Measurements from ENCODE around the gene FAM111B. TPM values are rescaled to one million over a fixed set of nuclear protein-coding genes. Genes with fewer than 3 reads are reported as not detected.

The FAM111B gene
- total RNA-seq, 1 donor from 2014 or later = 1.2 TPM

GRCh38 chr11:59112494-59112893, 5.5 kb downstream of the FAM111B start:
- H3K4me1 ChIP-seq = peaks cover 3% of the 10 kb centered on the region
- H3K9me3 ChIP-seq = no peaks in the 10 kb centered on the region
- intact Hi-C loops (cut with DNase I) = no loop called here
- TF ChIP-seq POLR2A (IDR thresholded peaks at IDR 0.05) = no peak
- TF ChIP-seq POLR2AphosphoS5 (IDR thresholded peaks at IDR 0.05; ENCODE audit: insufficient read depth in 1 of 2, low read depth in 1 of 2) = no peak
- TF ChIP-seq, protein P1, sequence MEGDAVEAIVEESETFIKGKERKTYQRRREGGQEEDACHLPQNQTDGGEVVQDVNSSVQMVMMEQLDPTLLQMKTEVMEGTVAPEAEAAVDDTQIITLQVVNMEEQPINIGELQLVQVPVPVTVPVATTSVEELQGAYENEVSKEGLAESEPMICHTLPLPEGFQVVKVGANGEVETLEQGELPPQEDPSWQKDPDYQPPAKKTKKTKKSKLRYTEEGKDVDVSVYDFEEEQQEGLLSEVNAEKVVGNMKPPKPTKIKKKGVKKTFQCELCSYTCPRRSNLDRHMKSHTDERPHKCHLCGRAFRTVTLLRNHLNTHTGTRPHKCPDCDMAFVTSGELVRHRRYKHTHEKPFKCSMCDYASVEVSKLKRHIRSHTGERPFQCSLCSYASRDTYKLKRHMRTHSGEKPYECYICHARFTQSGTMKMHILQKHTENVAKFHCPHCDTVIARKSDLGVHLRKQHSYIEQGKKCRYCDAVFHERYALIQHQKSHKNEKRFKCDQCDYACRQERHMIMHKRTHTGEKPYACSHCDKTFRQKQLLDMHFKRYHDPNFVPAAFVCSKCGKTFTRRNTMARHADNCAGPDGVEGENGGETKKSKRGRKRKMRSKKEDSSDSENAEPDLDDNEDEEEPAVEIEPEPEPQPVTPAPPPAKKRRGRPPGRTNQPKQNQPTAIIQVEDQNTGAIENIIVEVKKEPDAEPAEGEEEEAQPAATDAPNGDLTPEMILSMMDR (IDR thresholded peaks at IDR 0.05) = no peak
- H3K36me3 ChIP-seq = no peaks in the 10 kb centered on the region
- no peak for DNase-seq (ENCODE audit: extremely low spot score in 2 of 2)
- no peak overlapping the region for H3K4me3 ChIP-seq
- H3K27me3 ChIP-seq = no peaks in the 10 kb centered on the region
- H3K27ac ChIP-seq = no peak overlapping the region

- Histone ChIP-seq H3K36me3 (no peaks in the 10 kb centered on the region), H3K4me1 (no peaks in the 10 kb centered on the region)
- TF ChIP-seq, protein P1 (IDR thresholded peaks at IDR 0.05) = no peak
- TF ChIP-seq POLR2A (IDR thresholded peaks at IDR 0.05) (no peak), POLR2AphosphoS5 (IDR thresholded peaks at IDR 0.05; ENCODE audit: insufficient read depth in 1 of 2, low read depth in 1 of 2) (no peak)
Measured at GRCh38 chr11:59114344-59114743, 7.3 kb downstream of the FAM111B start.

DNA sequence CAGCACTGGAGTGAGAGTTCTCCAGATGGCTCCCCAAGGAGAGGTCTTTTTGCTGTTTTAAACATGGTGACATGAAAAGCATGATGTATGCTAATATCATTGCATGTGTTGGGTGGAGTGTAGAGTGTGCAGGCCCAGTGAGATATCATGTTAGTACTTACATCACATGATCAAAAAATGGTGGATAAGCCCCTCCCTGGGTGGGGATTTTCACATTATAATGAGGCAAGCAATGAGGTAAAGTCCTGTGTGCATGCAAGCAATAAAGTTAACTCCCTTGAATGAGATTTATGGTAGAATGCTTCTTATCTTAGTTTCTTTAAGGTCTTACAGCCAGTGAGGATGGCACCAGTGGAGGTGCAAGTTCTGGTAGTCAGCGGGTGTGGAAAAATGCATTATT, 8.5 kb downstream of the FAM111B start:
- peaks cover 6% of the 10 kb centered on the region for H3K9me3 ChIP-seq
- TF ChIP-seq POLR2AphosphoS5 (IDR thresholded peaks at IDR 0.05; ENCODE audit: insufficient read depth in 1 of 2, low read depth in 1 of 2) = no peak
- TF ChIP-seq, protein P1 (IDR thresholded peaks at IDR 0.05) = no peak
- no peak for TF ChIP-seq POLR2A (IDR thresholded peaks at IDR 0.05)
- H3K4me3 ChIP-seq = no peak overlapping the region
- intact Hi-C loops (cut with DNase I) = no loop called here
- no peaks in the 10 kb centered on the region for H3K4me1 ChIP-seq
- no peak for DNase-seq (ENCODE audit: extremely low spot score in 2 of 2)
- H3K36me3 ChIP-seq = no peaks in the 10 kb centered on the region
- no peaks in the 10 kb centered on the region for H3K27me3 ChIP-seq
- H3K27ac ChIP-seq = no peak overlapping the region

More at GRCh38 chr11:59114344-59114743, 7.3 kb downstream of the FAM111B start:
- intact Hi-C loops (cut with DNase I) = no loop called here
- Histone ChIP-seq H3K27me3 (no peaks in the 10 kb centered on the region), H3K9me3 (peaks cover 6% of the 10 kb centered on the region), H3K4me3 (no peak overlapping the region), H3K27ac (no peak overlapping the region)
- DNase-seq (ENCODE audit: extremely low spot score in 2 of 2) = no peak

GRCh38 chr11:59117774-59118173, 10.7 kb downstream of the FAM111B start:
- Histone ChIP-seq H3K27ac (no peak overlapping the region), H3K4me3 (no peak overlapping the region), H3K9me3 (peaks cover 6% of the 10 kb centered on the region), H3K27me3 (no peaks in the 10 kb centered on the region), H3K36me3 (no peaks in the 10 kb centered on the region), H3K4me1 (no peaks in the 10 kb centered on the region)
- no peak for DNase-seq (ENCODE audit: extremely low spot score in 2 of 2)
- TF ChIP-seq POLR2A (IDR thresholded peaks at IDR 0.05) = no peak
- TF ChIP-seq POLR2AphosphoS5 (IDR thresholded peaks at IDR 0.05; ENCODE audit: insufficient read depth in 1 of 2, low read depth in 1 of 2) = no peak
- TF ChIP-seq, protein P1 (IDR thresholded peaks at IDR 0.05) = no peak
- intact Hi-C loops (cut with DNase I) = no loop called here

- no peak for DNase-seq (ENCODE audit: extremely low spot score in 2 of 2)
- H3K4me1 ChIP-seq = no peaks in the 10 kb centered on the region
- no peaks in the 10 kb centered on the region for H3K27me3 ChIP-seq
- peaks cover 6% of the 10 kb centered on the region for H3K9me3 ChIP-seq
- H3K4me3 ChIP-seq = no peak overlapping the region
- intact Hi-C loops (cut with DNase I) = no loop called here
- no peak overlapping the region for H3K27ac ChIP-seq
- TF ChIP-seq POLR2AphosphoS5 (IDR thresholded peaks at IDR 0.05; ENCODE audit: insufficient read depth in 1 of 2, low read depth in 1 of 2) (no peak), POLR2A (IDR thresholded peaks at IDR 0.05) (no peak)
- TF ChIP-seq, protein P1 (IDR thresholded peaks at IDR 0.05) = no peak
- no peaks in the 10 kb centered on the region for H3K36me3 ChIP-seq
Measured at GRCh38 chr11:59119826-59120225, 12.8 kb downstream of the FAM111B start.
